K562 (cell line): ENCODE results near the gene IFI6. TPM values are rescaled to one million over a fixed set of nuclear protein-coding genes. Genes with fewer than 3 reads are reported as not detected.

Source experiments
- ATAC-seq: fragments of 200-7000 bp; cut with Tn5 transposase; 3 replicates; pipeline ENCODE4 v1.9.1; 2020; ENCODE audit warnings: moderate library complexity
- BruUV-seq: library from RNA; stranded (reverse); fragments of 400-500 nt; replicated peaks from 2 replicates; lab custom pipeline; 2021; lab: Mats Ljungman, UMichigan
- CTCF ChIA-PET: fragments of 300-600 bp; formaldehyde crosslinking; extraction: SDS; loops from one replicate; lab custom pipeline; 2021; ENCODE audit warnings: low intra/inter-chr PET ratio; lab: Yijun Ruan, JAX
- POLR2A ChIA-PET: fragments of 300-600, 350-650 bp; sonication (Branson Sonifier 250); formaldehyde crosslinking; extraction: SDS; loops from one replicate; lab custom pipeline; 2021; ENCODE audit warnings: antibody characterized with exemption, inconsistent platforms; lab: Yijun Ruan, JAX
- DNase-seq, 4 experiments: peaks; one replicate each; pipeline versions ENCODE4 v3.0.0 to v3.0.0-alpha.2; 2011 to 2018; ENCODE audit warnings: low spot score in 3 of 4, mixed read lengths in 3 of 4; ENCODE audit errors: extremely low read depth in 1 of 4
- FAIRE-seq: peaks from 2 replicates; lab custom pipeline; 2011; peaks lifted over from hg19 to GRCh38; lab: Jason Lieb, UNC
- H2AFZ ChIP-seq: 2 replicates; pipeline ENCODE4 v1.6.0; 2011; ENCODE audit warnings: low read depth, low read length, control low read depth, inconsistent platforms
- H3K27ac ChIP-seq: fragments of 200-600 bp; 3 replicates; pipeline ENCODE4 v1.8.0; 2011; ENCODE audit warnings: low read depth, mild to moderate bottlenecking, control low read depth, inconsistent platforms, low read length, moderate library complexity, mixed read lengths; ENCODE audit errors: extremely low read depth
- H3K27me3 ChIP-seq, 2 experiments: fragments of 300-600 bp in 1 of 2; 2 replicates in 1 of 2; 3 replicates in 1 of 2; pipeline versions ENCODE4 v1.6.0 to v1.8.0; 2011; ENCODE audit warnings: inconsistent platforms in 2 of 2, low read length in 2 of 2, mild to moderate bottlenecking in 1 of 2, mixed read lengths in 1 of 2, moderate library complexity in 1 of 2; ENCODE audit not compliant: control insufficient read depth in 2 of 2, insufficient read depth in 2 of 2
- H3K36me3 ChIP-seq: fragments of 300-600 bp; 3 replicates; pipeline ENCODE4 v1.8.0; 2011; ENCODE audit warnings: mild to moderate bottlenecking, low read length, inconsistent platforms; ENCODE audit not compliant: control insufficient read depth, insufficient read depth
- H3K4me1 ChIP-seq, 2 experiments: fragments of 200-600 bp in 1 of 2; replicated peaks in 1 of 2; 2 replicates in 1 of 2; 3 replicates in 1 of 2; pipeline versions ENCODE4 v1.5.1 to v1.8.0; 2011; ENCODE audit warnings: inconsistent platforms in 2 of 2, low read length in 2 of 2, mild to moderate bottlenecking in 1 of 2, mixed read lengths in 1 of 2, moderate library complexity in 1 of 2; ENCODE audit not compliant: control insufficient read depth in 2 of 2, insufficient read depth in 2 of 2
- H3K4me2 ChIP-seq: 2 replicates; pipeline ENCODE4 v1.6.1; 2011; ENCODE audit warnings: low read length, control low read depth, inconsistent platforms, mixed read lengths; ENCODE audit not compliant: insufficient read depth
- H3K4me3 ChIP-seq: fragments of 200-600 bp; sonication (generic), shearing (Covaris generic); 2 replicates; pipeline ENCODE4 v1.5.1; 2016; ENCODE audit warnings: control low read depth, inconsistent platforms
- H3K79me2 ChIP-seq: fragments of 200-600 bp; 3 replicates; pipeline ENCODE4 v1.8.0; 2011; ENCODE audit warnings: low read length, inconsistent platforms; ENCODE audit not compliant: control insufficient read depth, insufficient read depth
- H3K9ac ChIP-seq, 2 experiments: 2 replicates each; pipeline versions ENCODE4 v1.6.0 to v1.6.1; 2011; ENCODE audit warnings: low read depth in 2 of 2, low read length in 2 of 2, control low read depth in 1 of 2, inconsistent platforms in 1 of 2, mild to moderate bottlenecking in 1 of 2, mixed read lengths in 1 of 2; ENCODE audit not compliant: insufficient read depth in 1 of 2
- H3K9me1 ChIP-seq: one replicate; pipeline ENCODE4 v1.6.0; 2011; ENCODE audit warnings: inconsistent platforms, mild to moderate bottlenecking, low read length, moderate library complexity; ENCODE audit not compliant: control insufficient read depth, insufficient read depth
- H3K9me3 ChIP-seq: replicated peaks from 2 replicates; pipeline ENCODE4 v1.5.1; 2011; ENCODE audit warnings: low read depth, low read length, inconsistent platforms; ENCODE audit not compliant: control insufficient read depth, insufficient read depth
- H4K20me1 ChIP-seq: replicated peaks from 2 replicates; pipeline ENCODE4 v1.6.1; 2011; ENCODE audit warnings: low read length, inconsistent platforms, mixed read lengths; ENCODE audit not compliant: control insufficient read depth, insufficient read depth
- ARID1B ChIP-seq: fragments of 450-650 bp; IDR thresholded peaks from 2 replicates; pipeline ENCODE4 v1.6.1; 2016; ENCODE audit warnings: antibody characterized with exemption, mild to moderate bottlenecking, inconsistent platforms
- CREB5 ChIP-seq: fragments of 250-450 bp; sonication (Bioruptor Pico); IDR thresholded peaks from 2 replicates; pipeline ENCODE4 v1.5.0; 2020; ENCODE audit warnings: mild to moderate bottlenecking
- DPF2 ChIP-seq: fragments of 450-650 bp; IDR thresholded peaks from 2 replicates; pipeline ENCODE4 v1.6.1; 2016
- ELF1 ChIP-seq: fragments of 200-800 bp; sonication (Bioruptor generic); IDR thresholded peaks from 2 replicates; pipeline ENCODE4 v1.6.1; 2016; ENCODE audit warnings: missing genetic modification characterization, missing compliant biosample characterization
- FOXM1 ChIP-seq, 2 experiments: fragments of 450-650 bp in 1 of 2; sonication (generic) in 1 of 2; formaldehyde crosslinking in 1 of 2; IDR thresholded peaks; 2 replicates each; pipeline versions ENCODE4 v1.6.1 to v1.9.0; 2017 to 2022; ENCODE audit warnings: low read depth in 2 of 2, mild to moderate bottlenecking in 2 of 2, missing genetic modification reagents in 1 of 2, moderate library complexity in 1 of 2
- FOXP4 ChIP-seq: sonication (generic); formaldehyde crosslinking; IDR thresholded peaks from 2 replicates; pipeline ENCODE4 v1.8.0; 2022; ENCODE audit warnings: mild to moderate bottlenecking, missing genetic modification reagents, borderline replicate concordance
- GATAD2A ChIP-seq: fragments of 450-650 bp; IDR thresholded peaks from 2 replicates; pipeline ENCODE4 v1.6.1; 2017
- IRF9 ChIP-seq: fragments of 450-650 bp; IDR thresholded peaks from 2 replicates; pipeline ENCODE4 v1.6.1; 2016; ENCODE audit warnings: missing biosample characterization, missing genetic modification characterization
- RBBP5 ChIP-seq: fragments of 200-600 bp; sonication (generic); IDR thresholded peaks from 2 replicates; pipeline ENCODE4 v1.6.1; 2012; ENCODE audit warnings: borderline replicate concordance, mild to moderate bottlenecking, low read length, control low read depth, inconsistent platforms; ENCODE audit not compliant: insufficient read depth, poor library complexity, severe bottlenecking
- RBM25 ChIP-seq: fragments of 200-400 bp; formaldehyde crosslinking; IDR thresholded peaks from 2 replicates; pipeline ENCODE4 v1.6.1; 2018; ENCODE audit warnings: low read length, low read depth, moderate library complexity; ENCODE audit not compliant: severe bottlenecking
- ZC3H11A ChIP-seq: IDR thresholded peaks from 2 replicates; pipeline ENCODE4 v1.6.1; 2012; ENCODE audit warnings: low read depth, low read length, improper control_type of control experiment
- WGBS: fragments of 100-300 bp; shearing (Covaris generic); methylation state at CpG from one replicate; pipeline ENCODE4 v1.1.6; 2016; ENCODE audit warnings: low coverage, mixed read lengths; ENCODE audit not compliant: insufficient coverage; ENCODE audit errors: missing lambda C conversion rate; 5-methylcytosine and 5-hydroxymethylcytosine counted together
- in situ Hi-C: fragments of 300-500 bp; cut with MboI; formaldehyde crosslinking; loops from 4 replicates; pipeline ENCODE4 v1.15.0; 2018; ENCODE audit warnings: inconsistent platforms, mixed read lengths
- intact Hi-C: fragments of 100-400 bp; cut with micrococcal nuclease; formaldehyde crosslinking; loops from 2 replicates; pipeline ENCODE4 v1.14.2; 2022
- polyA plus RNA-seq, 8 experiments: library from polyadenylated mRNA; depleted of rRNA in 4 of 8; stranded (reverse) in 5 of 8; unstranded in 3 of 8; fragments of >200 nt; fragmentation: Nextera tagmentation in 2 of 8; fragmentation: Illumina TruSeq in 1 of 8; extraction: Ambion mirVana in 2 of 8; extraction: Trizol in 1 of 8; gene quantifications; 2 replicates each; pipeline versions ENCODE4 v1.2.1 to v1.2.3, GENCODE V29; 2011 to 2014; ENCODE audit warnings: inconsistent platforms in 1 of 8, missing spikeins in 1 of 8
- total RNA-seq, 7 experiments: library from RNA; depleted of rRNA in 6 of 7; stranded (reverse); fragments of >200 nt in 6 of 7; fragmentation: Illumina TruSeq in 2 of 7; extraction: Trizol in 2 of 7; gene quantifications; 2 replicates each; pipeline versions ENCODE4 v1.2.1 to v1.2.3, GENCODE V29; 2011 to 2021; ENCODE audit warnings: low replicate concordance in 1 of 7
- TF ChIP-seq, protein P1 (sequence below), 2 experiments: fragments of 450-650 bp in 1 of 2; sonication (generic) in 1 of 2; formaldehyde crosslinking; conservative IDR thresholded peaks; 2 replicates each; pipeline versions ENCODE4 v1.4.0 to v1.8.1; 2020 to 2022; ENCODE audit warnings: mild to moderate bottlenecking in 1 of 2, missing genetic modification reagents in 1 of 2
- TF ChIP-seq, protein P2 (sequence below): fragments of 250-450 bp; sonication (Bioruptor Pico); IDR thresholded peaks from 2 replicates; pipeline ENCODE4 v1.5.0; 2020; ENCODE audit warnings: mild to moderate bottlenecking, borderline replicate concordance

Gene IFI6
- total and polyA plus RNA-seq, 9 of the 15 experiments (the other 6 are each of a cell fraction or from before 2014, with no cell fraction given): 0.17 to 4.5 (median 2.2) TPM

DNA sequence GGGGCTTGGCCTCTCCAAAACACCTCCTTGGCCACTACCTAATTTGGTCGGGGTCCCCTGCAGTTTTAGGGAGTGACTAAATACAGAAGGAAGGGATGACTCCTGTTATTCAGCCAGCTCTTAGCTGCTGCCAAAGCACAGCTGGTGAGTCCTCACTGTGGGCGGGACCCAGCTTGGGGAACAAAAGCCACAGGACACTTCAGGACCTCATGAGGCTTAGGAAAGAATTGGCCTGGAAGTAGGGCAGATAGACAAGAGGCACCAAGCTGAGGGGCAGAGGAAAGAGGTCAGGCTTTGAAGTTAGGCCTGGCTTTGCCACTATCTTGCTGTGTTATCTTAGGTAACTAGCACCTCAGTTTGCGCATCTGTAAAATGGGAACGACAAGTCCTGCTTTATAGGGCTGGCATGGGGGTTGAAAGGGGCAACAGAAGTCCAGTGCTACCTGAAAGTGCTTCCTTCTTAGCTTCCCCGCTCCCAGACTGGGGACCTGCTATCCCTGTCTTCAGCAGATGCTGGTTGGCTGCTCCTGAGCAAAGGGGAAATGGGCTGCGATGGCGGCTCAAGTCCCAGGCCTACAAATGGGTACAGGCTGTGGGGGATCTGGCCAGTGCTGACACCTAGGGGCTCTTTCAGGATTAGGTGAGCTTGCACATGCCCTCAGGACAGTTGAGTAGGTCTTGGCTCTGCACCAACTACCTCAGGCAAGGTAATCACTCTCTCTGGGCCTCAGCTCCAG lies 15.7 kb downstream of the IFI6 start:
- H3K4me3 ChIP-seq: no peak overlapping the region
- ATAC-seq: no peak
- no peaks in the 10 kb centered on the region for H4K20me1 ChIP-seq
- peaks cover 25 to 29% of the 10 kb centered on the region in 2 experiments for H3K4me1 ChIP-seq
- H3K36me3 ChIP-seq: no peaks in the 10 kb centered on the region
- no peaks in the 10 kb centered on the region for H3K9me3 ChIP-seq
- in situ Hi-C loops: no loop called here
- ChIA-PET CTCF (interaction anchor here (0.7 kb wide), 1 partner anchor 44 kb away, joined by 4 read pairs; no protein-coding TSS in a partner anchor), POLR2A (interaction anchor here (0.5 to 1.0 kb wide), 2 partner anchors 33 to 166 kb away, joined by 3 to 4 read pairs; partner anchors contain the start of gene WASF2)
- H3K27me3 ChIP-seq: no peaks in the 10 kb centered on the region
- no peak for DNase-seq
- no peaks in the 10 kb centered on the region for H3K79me2 ChIP-seq
- H3K27ac ChIP-seq: peak overlapping the region; percentile 18; the same call in 1 of the 3 replicates
- H3K9me1 ChIP-seq: no peaks in the 10 kb centered on the region
- no peak for FAIRE-seq
- H3K9ac ChIP-seq: no peak overlapping the region
- BruUV-seq: no TSS peak
- WGBS: 82% methylated on average over 7 of the region's 7 CpGs
- H2AFZ ChIP-seq: 0 out of 2 replicates have a peak overlapping the region, but pooled peaks have one; percentile 24
- no peak overlapping the region for H3K4me2 ChIP-seq
- intact Hi-C loops: no loop called here
- no peak for TF ChIP-seq RBBP5
- TF ChIP-seq ELF1 (tag): no peak
- TF ChIP-seq, protein P1, sequence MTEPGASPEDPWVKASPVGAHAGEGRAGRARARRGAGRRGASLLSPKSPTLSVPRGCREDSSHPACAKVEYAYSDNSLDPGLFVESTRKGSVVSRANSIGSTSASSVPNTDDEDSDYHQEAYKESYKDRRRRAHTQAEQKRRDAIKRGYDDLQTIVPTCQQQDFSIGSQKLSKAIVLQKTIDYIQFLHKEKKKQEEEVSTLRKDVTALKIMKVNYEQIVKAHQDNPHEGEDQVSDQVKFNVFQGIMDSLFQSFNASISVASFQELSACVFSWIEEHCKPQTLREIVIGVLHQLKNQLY (CRISPR knock-in tag; conservative IDR thresholded peaks at IDR 0.05): no peak
- TF ChIP-seq RBM25: peak; percentile 98
- no peak for TF ChIP-seq GATAD2A
- no peak for TF ChIP-seq CREB5 (CRISPR knock-in tag)
- peak; percentile 20; the same call in 1 of the 2 replicates for TF ChIP-seq DPF2
- no peak for TF ChIP-seq FOXM1 (IDR thresholded peaks at IDR 0.05; ENCODE audit: low read depth)
- TF ChIP-seq FOXM1 (CRISPR knock-in tag; IDR thresholded peaks at IDR 0.05; ENCODE audit: low read depth): no peak
- TF ChIP-seq IRF9 (tag): no peak
- TF ChIP-seq FOXP4: peak; percentile 44; the same call in 1 of the 2 replicates
- TF ChIP-seq ZC3H11A: no peak
- TF ChIP-seq, protein P2, sequence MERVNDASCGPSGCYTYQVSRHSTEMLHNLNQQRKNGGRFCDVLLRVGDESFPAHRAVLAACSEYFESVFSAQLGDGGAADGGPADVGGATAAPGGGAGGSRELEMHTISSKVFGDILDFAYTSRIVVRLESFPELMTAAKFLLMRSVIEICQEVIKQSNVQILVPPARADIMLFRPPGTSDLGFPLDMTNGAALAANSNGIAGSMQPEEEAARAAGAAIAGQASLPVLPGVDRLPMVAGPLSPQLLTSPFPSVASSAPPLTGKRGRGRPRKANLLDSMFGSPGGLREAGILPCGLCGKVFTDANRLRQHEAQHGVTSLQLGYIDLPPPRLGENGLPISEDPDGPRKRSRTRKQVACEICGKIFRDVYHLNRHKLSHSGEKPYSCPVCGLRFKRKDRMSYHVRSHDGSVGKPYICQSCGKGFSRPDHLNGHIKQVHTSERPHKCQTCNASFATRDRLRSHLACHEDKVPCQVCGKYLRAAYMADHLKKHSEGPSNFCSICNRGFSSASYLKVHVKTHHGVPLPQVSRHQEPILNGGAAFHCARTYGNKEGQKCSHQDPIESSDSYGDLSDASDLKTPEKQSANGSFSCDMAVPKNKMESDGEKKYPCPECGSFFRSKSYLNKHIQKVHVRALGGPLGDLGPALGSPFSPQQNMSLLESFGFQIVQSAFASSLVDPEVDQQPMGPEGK (CRISPR knock-in tag): no peak
- no peak for TF ChIP-seq ARID1B
